OCI-LY7 (cell line): ENCODE measurements around the gene FAM13A. TPM values are rescaled to one million over a fixed set of nuclear protein-coding genes. Genes with fewer than 3 reads are reported as not detected.
"Not testable (repeated sequence)": the region's sequence is repeated elsewhere in the genome, so short reads cannot be mapped to it uniquely, and the experiment has no call there.

Experiments used
- BruUV-seq: library from RNA; stranded (reverse); fragments of 400-500 nt; replicated peaks from 2 replicates; lab custom pipeline; 2021; lab: Mats Ljungman, UMichigan
- CTCF ChIA-PET: fragments of 300-600 bp; sonication (Branson Sonifier 250); formaldehyde crosslinking; loops from one replicate; lab custom pipeline; 2022; ENCODE audit warnings: antibody characterized with exemption; ENCODE audit not compliant: unreplicated experiment; lab: Charles Lee
- POLR2A ChIA-PET: fragments of 300-600 bp; sonication (Branson Sonifier 250); formaldehyde crosslinking; loops from one replicate; lab custom pipeline; 2022; ENCODE audit warnings: antibody characterized with exemption; lab: Charles Lee
- DNase-seq: peaks from one replicate; pipeline ENCODE4 v3.0.0-alpha.2; 2015; ENCODE audit warnings: low spot score
- H2AFZ ChIP-seq: fragments of 200-600 bp; sonication (generic), shearing (Covaris generic); 2 replicates; pipeline ENCODE4 v1.6.1; 2014; ENCODE audit warnings: mild to moderate bottlenecking, antibody characterized with exemption, low read length, moderate library complexity
- H3K27ac ChIP-seq: fragments of 200-600 bp; sonication (generic); 2 replicates; pipeline ENCODE4 v1.5.1; 2014; ENCODE audit warnings: mixed run types, low read depth, mild to moderate bottlenecking, moderate library complexity, low read length, inconsistent platforms; ENCODE audit not compliant: poor library complexity, severe bottlenecking
- H3K36me3 ChIP-seq: fragments of 200-600 bp; sonication (generic); 2 replicates; pipeline ENCODE4 v1.6.1; 2014; ENCODE audit warnings: mild to moderate bottlenecking, antibody characterized with exemption, low read length, moderate library complexity, mixed read lengths; ENCODE audit not compliant: insufficient read depth
- H3K4me1 ChIP-seq: fragments of 200-600 bp; sonication (generic); 2 replicates; pipeline ENCODE4 v1.5.1; 2014; ENCODE audit warnings: mild to moderate bottlenecking, low read length; ENCODE audit not compliant: insufficient read depth, poor library complexity, severe bottlenecking
- H3K4me2 ChIP-seq: fragments of 200-600 bp; sonication (generic); 2 replicates; pipeline ENCODE4 v1.6.1; 2014; ENCODE audit warnings: mild to moderate bottlenecking, low read length
- H3K4me3 ChIP-seq: fragments of 200-600 bp; sonication (generic); 2 replicates; pipeline ENCODE4 v1.5.1; 2014; ENCODE audit warnings: mild to moderate bottlenecking, low read depth, low read length; ENCODE audit not compliant: poor library complexity, severe bottlenecking
- H3K79me2 ChIP-seq: fragments of 200-600 bp; sonication (generic); 2 replicates; pipeline ENCODE4 v1.6.1; 2016; ENCODE audit warnings: low read depth, mild to moderate bottlenecking, low read length, moderate library complexity, mixed read lengths; ENCODE audit not compliant: insufficient read depth
- H3K9me2 ChIP-seq: fragments of 200-600 bp; sonication (generic); 2 replicates; pipeline ENCODE4 v1.6.1; 2016; ENCODE audit warnings: mild to moderate bottlenecking, low read length, mixed read lengths; ENCODE audit not compliant: insufficient read depth
- H3K9me3 ChIP-seq: fragments of 200-600 bp; sonication (generic); 2 replicates; pipeline ENCODE4 v1.6.1; 2014; ENCODE audit warnings: mild to moderate bottlenecking, mixed run types, low read length, mixed read lengths
- H4K20me1 ChIP-seq: fragments of 200-600 bp; sonication (generic); 2 replicates; pipeline ENCODE4 v1.6.1; 2014; ENCODE audit warnings: mild to moderate bottlenecking, antibody characterized with exemption, low read length, moderate library complexity, mixed read lengths; ENCODE audit not compliant: insufficient read depth
- EZH2phosphoT487 ChIP-seq: fragments of 200-600 bp; sonication (generic); IDR thresholded peaks from 2 replicates; pipeline ENCODE4 v1.6.1; 2018; ENCODE audit warnings: low read depth, borderline replicate concordance, mild to moderate bottlenecking, mixed run types, antibody characterized with exemption, low read length, moderate library complexity, mixed read lengths
- intact Hi-C: fragments of 100-400 bp; cut with micrococcal nuclease; formaldehyde crosslinking; loops from one replicate; pipeline ENCODE4 v1.10.0; 2022; ENCODE audit not compliant: unreplicated experiment
- total RNA-seq, 2 experiments: library from RNA; depleted of rRNA in 1 of 2; stranded (reverse); fragments of >200 nt in 1 of 2; shearing (Covaris generic) in 1 of 2; gene quantifications; 2 replicates each; pipeline ENCODE4 v1.2.3, GENCODE V29; 2014 to 2022
- TF ChIP-seq, protein P1 (sequence below): fragments of 200-600 bp; sonication (generic); conservative IDR thresholded peaks from 2 replicates; pipeline ENCODE4 v1.5.1; 2014; ENCODE audit warnings: mild to moderate bottlenecking, antibody characterized with exemption, low read length, moderate library complexity, mixed read lengths

The FAM13A gene
- total RNA-seq, 2 experiments from 2014 or later, result not detected

DNA sequence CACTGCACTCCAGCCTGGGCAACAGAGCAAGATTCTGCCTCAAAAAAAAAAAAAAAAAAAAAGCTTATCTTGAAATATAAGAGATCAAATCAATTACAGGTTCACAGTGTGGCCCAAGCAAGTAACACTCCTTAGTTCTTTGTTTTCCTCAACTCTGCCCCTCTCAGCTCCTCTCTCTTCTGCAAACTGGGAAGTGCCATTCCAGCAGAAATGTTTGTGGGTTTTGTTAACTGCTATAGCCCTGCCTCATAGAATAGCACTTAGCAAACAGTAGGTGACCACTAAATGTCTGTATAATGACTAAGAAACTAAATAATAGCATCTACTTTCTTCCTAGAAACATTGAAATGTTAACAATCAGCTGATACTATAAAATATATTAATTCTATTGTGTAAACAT, 199.4 kb downstream of the FAM13A start:
- no peak for DNase-seq
- ChIA-PET POLR2A (interaction anchor here (1.2 kb wide), 1 partner anchor 340 kb away, joined by 3 read pairs; no protein-coding TSS in a partner anchor), CTCF (no interaction called here)
- Histone ChIP-seq H3K4me3 (no peak overlapping the region), H3K4me2 (no peak overlapping the region), H3K79me2 (no peaks in the 10 kb centered on the region), H3K9me2 (no peaks in the 10 kb centered on the region), H2AFZ (no peak overlapping the region), H3K36me3 (no peaks in the 10 kb centered on the region), H3K27ac (no peak overlapping the region), H3K9me3 (no peaks in the 10 kb centered on the region), H3K4me1 (no peaks in the 10 kb centered on the region), H4K20me1 (no peaks in the 10 kb centered on the region)
- TF ChIP-seq, protein P1, sequence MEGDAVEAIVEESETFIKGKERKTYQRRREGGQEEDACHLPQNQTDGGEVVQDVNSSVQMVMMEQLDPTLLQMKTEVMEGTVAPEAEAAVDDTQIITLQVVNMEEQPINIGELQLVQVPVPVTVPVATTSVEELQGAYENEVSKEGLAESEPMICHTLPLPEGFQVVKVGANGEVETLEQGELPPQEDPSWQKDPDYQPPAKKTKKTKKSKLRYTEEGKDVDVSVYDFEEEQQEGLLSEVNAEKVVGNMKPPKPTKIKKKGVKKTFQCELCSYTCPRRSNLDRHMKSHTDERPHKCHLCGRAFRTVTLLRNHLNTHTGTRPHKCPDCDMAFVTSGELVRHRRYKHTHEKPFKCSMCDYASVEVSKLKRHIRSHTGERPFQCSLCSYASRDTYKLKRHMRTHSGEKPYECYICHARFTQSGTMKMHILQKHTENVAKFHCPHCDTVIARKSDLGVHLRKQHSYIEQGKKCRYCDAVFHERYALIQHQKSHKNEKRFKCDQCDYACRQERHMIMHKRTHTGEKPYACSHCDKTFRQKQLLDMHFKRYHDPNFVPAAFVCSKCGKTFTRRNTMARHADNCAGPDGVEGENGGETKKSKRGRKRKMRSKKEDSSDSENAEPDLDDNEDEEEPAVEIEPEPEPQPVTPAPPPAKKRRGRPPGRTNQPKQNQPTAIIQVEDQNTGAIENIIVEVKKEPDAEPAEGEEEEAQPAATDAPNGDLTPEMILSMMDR, result no peak
- no peak for TF ChIP-seq EZH2phosphoT487
- no TSS peak for BruUV-seq
- intact Hi-C loops, result no loop called here

DNA sequence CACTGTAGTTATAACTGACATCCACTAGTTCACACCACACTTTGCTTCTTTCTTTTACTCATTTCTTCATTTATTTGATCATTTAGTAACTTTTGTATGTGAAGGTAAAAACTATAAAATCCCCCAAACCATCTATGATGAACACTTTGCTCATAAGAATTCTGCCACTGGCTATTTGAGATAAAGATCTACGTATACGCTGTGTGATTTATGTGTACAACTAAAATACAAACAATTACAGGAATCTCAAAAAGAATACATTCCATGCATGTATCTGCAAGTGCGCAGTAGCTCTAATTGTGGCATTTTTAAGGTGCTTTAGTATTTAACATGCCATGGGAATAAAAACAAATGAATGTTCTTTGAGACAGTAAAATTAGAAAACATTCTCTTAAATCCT, 202.5 kb downstream of the FAM13A start:
- H4K20me1 ChIP-seq, result no peaks in the 10 kb centered on the region
- BruUV-seq, result no TSS peak
- no peaks in the 10 kb centered on the region for H3K9me3 ChIP-seq
- no peak overlapping the region for H2AFZ ChIP-seq
- H3K36me3 ChIP-seq, result no peaks in the 10 kb centered on the region
- H3K4me2 ChIP-seq, result no peak overlapping the region
- no peaks in the 10 kb centered on the region for H3K4me1 ChIP-seq
- DNase-seq, result no peak
- intact Hi-C loops, result no loop called here
- H3K27ac ChIP-seq, result no peak overlapping the region
- H3K4me3 ChIP-seq, result no peak overlapping the region
- TF ChIP-seq EZH2phosphoT487, result no peak
- TF ChIP-seq, protein P1, result no peak
- ChIA-PET POLR2A (no interaction called here), CTCF (no interaction called here)
- H3K9me2 ChIP-seq, result no peaks in the 10 kb centered on the region
- H3K79me2 ChIP-seq, result no peaks in the 10 kb centered on the region

DNA sequence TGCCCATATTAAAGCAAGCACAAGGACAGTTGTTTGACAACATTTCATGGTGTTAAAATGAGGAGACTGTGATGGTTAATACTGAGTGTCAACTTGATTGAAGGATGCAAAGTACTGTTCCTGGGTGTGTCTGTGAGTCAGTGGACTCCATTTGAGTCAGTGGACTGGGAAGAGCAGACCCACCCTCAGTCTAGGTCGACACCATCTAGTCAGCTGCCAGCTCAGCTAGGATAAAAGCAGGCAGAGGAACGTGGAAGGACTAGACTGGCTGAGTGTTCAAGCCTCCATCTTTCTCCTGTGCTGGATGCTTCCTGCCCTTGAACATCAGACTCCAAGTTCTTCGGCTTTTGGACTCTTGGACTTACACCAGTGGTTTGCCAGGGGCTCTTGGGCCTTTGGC, 203.4 kb downstream of the FAM13A start:
- H3K27ac ChIP-seq, POLR2A ChIA-PET, DNase-seq, H3K79me2 ChIP-seq, H3K9me3 ChIP-seq, H3K4me2 ChIP-seq, H3K36me3 ChIP-seq, H2AFZ ChIP-seq, H3K4me3 ChIP-seq, BruUV-seq, CTCF ChIA-PET, H3K4me1 ChIP-seq, intact Hi-C loops, H3K9me2 ChIP-seq, H4K20me1 ChIP-seq: not testable (repeated sequence)
